ENCODE data around the gene HIBCH.
"Not testable (repeated sequence)": the region's sequence is repeated elsewhere in the genome, so short reads cannot be mapped to it uniquely, and the experiment has no call there.

HIBCH gene, protein sequence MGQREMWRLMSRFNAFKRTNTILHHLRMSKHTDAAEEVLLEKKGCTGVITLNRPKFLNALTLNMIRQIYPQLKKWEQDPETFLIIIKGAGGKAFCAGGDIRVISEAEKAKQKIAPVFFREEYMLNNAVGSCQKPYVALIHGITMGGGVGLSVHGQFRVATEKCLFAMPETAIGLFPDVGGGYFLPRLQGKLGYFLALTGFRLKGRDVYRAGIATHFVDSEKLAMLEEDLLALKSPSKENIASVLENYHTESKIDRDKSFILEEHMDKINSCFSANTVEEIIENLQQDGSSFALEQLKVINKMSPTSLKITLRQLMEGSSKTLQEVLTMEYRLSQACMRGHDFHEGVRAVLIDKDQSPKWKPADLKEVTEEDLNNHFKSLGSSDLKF

DNA sequence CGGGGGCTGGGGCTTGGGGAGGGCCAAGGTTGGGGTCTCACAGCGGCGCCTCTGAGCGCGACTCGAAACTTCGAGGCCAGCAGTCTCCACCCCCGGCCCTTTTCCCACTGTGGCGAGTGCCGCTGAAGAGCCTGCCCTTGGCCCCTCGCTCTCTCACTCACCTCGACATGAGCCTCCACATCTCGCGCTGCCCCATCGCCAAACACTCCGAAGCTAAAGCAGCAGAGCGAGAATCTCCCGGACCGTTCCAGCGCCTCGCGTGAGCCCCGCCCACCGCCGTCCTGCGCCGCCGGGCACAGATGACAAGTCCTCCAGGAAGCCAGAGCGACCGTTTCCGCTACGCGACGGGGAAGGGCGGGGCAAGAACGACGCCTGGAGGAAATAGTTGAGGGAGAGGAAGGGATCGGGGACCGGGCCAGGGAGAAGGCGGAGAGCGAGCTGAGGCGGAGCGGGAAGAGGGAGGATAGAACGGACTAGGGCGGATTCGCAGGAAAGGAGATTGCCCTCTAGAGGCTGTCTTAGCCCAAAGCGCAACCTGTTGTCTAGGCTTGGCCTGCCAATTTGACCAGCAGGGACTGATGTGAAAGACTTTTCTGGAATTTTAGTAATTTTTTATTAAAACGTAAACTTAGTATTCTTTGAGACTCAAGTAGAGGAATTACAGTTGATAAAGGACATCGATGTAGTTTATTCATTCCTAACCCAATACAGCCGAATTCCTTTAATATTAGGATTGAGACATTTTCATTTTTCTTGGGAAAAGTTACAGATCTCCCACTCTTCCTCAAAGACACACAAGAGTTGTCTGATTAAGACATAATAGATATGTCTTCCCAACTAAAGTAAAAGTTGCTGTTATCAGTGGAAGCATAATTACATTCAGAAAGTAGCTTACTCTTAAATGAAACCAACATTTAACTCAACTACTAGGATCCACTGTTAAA, at the start of gene HIBCH:
TSS of gene HIBCH (minus strand) at position 272 of the 944 bp plus-strand sequence. CDS start at position 196, 76 bp downstream.
- DNase-seq: peak; percentile 91

DNA sequence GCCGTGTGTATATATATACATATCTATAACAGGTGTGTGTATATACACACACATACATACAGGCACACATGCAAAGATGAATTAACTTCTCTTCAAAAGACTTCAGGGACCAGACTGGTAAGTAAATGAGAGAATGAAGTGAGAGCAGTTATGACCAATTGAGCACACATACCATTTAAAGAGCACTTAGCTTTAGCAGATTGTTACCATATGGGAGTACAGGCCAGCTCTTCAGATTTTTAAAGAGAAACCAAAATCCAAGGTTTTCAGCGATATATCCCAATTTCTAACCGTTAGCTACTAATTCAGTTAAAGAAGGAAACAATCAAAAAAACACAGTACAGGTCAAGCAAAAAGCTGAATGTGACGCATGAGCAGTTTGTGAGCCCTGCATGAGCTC, 47.5 kb upstream of the HIBCH start:
- no peak for DNase-seq

DNA sequence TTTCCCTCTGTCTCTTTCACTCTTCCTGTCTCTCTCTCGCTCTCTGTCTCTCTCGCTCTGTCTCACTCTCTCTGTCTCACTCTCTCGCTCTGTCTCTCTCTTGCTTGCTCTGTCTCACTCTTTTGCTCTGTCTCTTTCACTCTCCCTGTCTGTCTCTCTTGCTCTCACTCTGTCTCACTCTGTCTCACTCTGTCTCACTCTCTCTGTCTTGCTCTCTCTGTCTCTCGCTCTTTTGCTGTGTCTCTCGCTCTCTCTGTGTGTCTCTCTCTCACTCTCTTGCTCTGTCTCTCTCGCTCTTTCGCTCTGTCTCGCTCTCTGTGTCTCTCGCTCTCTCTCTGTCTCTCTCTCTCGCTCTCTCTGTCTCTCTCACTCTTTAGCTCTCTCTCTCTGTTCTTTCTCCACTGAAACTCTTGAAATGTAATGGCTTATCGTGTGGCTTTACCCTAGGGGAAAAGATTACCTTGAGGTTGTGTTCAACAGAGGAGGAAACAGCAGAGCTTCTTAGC, 46.7 kb upstream of the HIBCH start:
- no peak for DNase-seq

DNA sequence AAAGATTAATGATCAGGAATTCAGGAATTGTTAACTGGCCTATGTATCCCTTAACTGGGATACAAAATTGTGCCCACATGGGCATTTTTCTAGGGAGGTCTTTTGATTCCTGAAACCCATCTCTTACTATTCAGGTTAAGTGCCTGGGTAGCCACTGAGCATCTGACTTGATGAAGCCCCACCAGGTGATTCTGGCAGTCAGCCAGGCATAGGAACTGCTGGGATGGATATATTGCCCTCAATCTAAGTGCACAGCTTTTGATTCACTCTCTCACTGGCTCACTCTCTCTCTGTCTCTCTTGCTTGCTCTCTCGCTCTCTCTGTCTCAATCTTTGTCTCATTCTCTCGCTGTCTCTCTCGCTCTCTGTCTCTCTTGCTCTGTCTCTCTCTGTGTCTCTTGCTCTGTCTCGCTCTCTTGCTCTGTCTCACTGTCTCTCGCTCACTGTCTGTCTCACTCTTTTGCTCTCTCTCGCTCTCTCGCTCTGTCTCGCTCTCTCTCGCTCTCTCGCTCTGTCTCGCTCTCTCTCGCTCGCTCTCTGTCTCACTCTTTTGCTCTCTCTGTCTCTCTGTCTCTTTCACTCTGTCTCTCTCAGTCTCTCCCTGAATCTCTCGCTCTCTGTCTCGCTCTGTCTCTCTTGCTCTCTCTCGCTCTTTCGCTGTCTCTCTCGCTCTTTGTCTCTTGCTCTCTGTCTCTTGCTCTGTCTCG, 46.0 kb upstream of the HIBCH start:
- no peak for DNase-seq

DNA sequence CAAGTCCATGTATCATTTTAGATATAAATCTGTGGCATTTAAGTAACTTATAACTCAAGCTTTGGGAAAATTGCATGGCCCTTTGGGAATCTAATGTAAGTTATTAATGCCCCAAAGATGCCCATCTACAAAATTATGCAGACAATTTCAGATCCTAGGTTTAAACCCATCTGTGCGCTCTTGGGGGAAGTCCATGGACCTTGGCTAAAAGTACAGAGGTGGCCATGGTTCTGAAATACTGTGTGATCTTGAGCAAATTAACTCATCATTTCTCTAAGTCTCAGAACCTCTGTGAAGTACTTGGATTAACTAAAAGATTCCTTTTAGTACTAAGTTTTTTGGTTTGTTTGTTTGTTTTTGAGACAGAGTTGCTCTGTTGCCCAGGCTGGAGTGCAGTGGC, 43.3 kb upstream of the HIBCH start:
- no peak for DNase-seq

DNA sequence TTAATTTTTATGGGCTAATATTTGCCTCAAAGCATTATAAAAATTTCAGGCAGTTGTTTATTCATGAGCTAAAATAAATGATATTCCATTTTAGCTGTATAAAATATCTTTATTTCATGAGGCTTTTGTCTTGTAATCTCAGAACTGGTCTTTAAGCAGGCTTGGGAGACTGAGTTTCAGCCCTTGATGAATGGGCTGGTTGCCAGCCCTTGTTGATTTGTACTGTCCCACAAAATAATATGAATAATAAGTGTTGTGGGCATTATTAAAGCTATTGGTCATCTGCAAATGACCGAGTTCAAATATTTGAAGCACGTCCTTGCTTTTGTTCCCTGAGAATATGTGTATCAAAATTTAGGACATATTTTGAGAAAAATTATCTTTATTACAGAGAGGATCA, 41.9 kb upstream of the HIBCH start:
- DNase-seq: no peak

DNA sequence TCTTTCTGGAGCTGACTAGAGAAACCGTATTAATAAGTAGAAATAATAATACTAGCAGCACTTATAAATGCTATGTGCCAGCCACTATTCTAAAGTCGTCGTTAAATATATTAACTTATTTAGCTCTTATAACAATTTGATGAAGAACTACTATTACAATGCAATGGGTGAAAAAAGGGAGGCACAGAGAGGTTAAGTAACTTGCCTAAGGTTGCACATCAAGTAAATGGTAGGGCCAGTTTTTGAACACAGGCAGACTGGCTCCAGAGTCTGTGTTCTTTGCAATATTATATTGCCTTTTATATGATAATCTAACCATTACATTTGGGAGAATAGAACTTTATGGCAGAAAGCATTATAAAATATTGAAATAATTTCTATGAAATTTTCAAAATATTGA, 41.3 kb upstream of the HIBCH start:
- DNase-seq: no peak

DNA sequence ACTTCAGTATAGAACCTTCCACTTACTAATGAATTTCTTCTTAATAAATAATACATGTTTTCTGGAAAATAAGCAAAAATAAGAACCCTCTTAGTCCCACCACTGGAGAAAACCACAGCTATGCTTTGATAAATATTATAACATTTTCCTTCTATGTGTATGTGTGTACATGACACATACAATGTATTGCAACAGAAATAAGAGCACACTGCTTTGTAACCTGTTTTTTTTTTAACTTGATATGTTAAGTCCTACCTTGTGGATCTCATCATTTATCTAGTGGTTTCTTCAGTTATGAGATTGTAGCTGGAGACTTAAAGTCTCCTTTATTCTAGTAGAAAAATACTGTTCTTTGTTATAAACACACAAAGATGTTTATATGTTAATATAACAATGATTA, 40.9 kb upstream of the HIBCH start:
- no peak for DNase-seq

DNA sequence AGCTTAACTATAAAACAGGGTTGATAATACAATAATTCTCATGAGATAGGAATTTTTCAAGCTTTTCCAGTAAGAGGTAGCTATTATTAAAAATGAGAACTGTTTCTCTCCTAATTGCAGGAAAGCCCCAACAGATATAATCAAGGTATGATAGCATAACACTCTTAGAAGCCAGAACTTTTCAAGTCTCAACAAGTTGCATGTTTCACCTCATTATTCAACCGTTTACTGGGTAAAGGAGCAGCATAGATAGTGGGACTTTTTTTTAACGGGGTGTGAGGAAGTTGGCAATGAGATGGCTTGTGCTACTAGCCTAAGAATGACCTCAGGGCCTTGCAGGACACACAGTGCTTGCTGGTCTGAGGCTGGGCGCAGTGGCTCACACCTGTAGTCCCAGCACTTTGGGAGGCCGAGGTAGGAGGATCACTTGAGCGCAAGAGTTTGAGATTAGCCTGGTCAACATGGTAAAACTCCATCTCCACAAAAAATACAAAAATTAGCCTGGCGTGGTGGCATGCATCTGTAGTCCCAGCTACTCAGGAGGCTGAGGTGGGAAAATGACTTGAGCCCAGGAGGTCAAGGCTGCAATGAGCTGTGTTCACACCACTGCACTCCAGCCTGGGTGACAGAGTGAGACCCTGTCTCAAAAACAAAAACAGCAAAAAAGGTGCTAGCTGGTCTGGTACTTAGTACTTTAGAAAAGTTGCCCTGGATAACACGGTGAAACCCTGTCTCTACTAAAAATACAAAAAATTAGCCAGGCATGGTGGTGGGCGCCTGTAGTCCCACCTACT, 39.2 kb upstream of the HIBCH start:
- not testable (repeated sequence) for DNase-seq

DNA sequence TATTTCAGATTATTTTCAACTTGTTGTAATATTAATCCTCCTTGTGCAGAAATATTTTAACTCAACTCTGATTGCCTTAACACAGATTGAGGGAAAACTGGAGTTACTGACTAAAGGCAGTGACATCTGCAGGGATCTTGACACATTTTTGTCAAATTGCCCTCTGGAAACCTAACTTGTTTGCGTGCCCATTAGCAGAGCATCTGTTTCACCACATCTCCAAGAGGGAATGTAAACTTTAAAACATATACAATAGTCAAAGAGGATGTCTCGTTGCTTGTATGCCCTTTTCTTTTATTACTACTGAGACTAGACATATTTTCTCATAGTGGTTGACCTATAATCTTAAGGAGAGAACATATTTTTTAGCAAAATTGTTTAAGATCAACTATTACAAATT, 38.0 kb upstream of the HIBCH start:
- DNase-seq: no peak

DNA sequence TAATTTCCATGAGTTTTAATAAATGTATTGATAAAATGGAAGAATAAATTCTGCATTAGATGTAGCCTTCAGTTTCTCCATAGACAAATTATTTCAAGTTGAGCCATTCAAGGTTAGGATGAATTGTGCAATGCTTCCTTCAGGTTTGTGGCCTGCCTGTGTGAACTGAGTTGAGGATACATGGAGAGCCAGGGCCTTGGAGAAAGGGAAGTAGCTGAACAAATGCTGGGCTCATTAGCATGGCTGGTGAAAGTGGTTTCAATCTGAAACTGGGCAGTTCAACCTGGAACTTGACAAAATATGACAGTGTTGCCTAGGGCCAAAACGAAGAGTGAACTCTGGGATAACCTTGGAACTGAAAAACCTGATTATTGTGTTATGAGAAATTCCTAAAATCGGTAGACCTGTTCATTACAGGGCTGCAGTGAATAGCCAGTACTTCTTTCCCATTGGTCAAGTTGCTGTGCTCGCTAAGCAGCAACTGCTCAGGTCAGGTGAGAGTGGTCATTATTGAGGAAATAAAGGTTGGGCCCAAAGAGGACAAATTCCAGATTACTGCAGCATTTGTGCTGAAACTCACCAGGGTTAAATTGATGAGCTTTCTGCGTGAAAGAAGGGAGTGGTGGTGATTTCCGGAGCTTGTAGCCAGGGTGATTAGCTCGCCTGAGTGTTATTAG, 36.5 kb upstream of the HIBCH start:
- no peak for DNase-seq

DNA sequence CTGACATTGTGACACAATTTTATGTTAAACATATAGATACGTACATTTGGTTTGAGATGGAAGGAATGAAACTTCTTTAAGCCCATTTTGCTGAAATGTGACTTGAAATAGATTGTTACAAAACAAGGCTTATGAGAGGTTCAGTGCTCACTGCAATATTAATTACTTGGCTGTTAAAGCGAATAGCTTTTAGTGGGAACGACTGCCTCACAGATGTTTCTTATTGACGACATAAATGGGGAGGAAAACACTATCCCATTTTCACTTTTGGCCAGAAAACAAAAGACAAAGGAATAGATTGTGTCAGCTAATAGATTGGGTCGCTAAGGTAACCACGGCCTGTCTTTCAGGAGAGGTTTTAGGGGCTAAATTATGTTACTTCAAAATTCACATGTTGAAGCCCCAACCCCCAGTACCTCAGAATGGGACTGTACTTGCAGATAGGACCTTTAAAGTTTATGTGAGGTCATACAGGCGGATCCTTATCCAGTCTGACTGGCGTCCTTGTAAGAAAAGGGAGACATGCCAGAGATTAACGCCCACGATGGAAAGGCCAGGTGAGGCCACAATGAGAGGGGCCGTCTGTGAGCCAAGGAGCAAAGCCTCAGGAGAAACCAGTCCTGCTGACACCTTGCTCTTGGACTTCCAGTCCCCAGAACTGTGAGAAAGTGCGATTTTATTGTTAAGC, 34.5 kb upstream of the HIBCH start:
- DNase-seq: no peak

DNA sequence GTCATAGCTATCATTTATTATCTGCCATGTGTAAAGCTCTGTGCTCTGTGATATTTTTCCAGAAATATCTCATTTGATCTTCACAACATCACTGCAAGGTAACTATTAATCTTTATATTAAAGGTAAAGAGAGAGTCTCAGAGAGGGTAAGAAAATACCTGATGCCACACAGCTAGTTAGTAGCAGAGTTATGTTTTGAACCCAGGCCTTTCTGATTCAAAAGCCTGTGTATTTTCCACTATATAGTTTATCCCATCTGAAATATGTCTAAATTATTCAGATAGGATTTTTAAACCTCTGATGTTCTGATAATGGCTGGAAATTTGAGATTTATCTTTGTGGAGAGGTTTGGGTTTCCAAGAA, 33.9 kb upstream of the HIBCH start:
- no peak for DNase-seq

DNA sequence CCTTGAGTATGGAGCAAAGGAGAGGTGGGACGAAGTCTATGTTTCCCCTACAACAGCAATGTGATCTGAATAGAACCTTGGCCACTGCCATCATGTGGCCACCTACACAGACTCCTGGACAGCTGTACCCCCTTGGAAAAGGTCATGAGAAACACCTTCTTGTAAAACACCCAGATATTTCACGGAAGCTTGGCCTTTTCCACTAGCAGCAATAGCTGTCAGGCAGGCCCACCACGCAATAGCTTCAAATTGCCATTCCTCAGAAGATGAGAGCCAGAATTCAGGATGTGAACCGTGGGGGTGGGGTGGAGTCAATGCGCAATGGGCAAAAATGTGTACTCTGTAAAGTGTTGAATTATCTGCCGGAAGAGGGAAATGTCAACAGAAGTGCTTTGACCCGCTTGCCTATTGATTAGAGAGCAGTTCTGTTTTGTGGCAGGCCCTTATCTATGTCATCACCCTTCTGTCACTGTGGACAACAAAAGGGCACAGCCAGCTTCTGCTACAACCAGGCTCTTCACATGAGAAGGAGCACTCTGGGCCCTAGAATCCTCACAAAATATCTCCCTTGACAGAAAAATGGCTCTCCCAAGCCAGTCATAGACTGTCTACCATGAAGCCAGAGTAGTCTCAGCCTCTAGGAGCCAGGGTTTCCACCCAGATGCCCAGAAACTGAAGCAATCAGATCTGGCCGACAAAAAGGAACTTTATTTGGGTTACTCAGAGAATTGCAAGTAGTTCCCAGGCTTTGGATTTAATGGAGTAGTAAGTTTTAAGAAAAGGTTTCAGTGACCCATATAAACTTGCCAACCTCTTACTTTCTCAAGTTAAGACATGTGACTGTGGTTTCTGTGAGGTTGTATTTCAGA, 33.3 kb upstream of the HIBCH start:
- no peak for DNase-seq

DNA sequence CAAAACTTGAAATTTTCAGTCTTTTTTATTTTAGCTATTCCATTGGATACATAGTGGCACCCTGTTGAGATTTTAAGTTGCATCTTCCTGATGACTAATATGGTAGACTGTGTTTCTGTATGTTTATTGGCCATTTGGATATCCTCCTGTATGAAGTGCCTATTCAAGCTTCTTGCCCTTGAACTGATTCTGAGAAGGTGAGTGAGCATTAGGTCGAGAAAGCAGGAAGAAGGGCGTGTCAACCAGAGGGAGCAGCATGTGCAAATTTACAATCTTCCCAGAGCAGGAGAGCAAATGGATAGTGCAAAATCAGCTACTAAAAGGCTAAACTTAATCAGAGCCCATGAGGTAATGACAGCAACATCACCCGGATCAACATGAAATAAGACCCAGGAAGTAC, 32.3 kb upstream of the HIBCH start:
- DNase-seq: no peak

DNA sequence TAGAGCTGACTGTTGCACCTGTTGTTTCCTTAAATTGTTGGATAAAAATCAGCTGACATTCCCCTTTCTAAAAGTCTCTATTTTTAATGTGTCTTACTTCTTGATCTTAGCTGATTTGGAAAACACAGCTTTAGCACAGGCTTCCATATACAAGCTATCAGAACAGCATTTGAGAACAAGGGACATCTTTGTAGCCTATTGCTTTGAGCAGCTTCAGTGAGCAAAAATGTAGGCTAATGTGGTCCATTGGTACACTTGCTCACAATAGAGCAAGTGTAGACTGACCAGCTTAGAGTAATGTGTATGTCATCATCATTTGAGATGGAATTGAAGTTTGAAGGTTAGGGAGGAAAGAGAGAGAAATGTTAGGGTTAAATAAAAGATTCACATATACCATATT, 30.7 kb upstream of the HIBCH start:
- DNase-seq: no peak

DNA sequence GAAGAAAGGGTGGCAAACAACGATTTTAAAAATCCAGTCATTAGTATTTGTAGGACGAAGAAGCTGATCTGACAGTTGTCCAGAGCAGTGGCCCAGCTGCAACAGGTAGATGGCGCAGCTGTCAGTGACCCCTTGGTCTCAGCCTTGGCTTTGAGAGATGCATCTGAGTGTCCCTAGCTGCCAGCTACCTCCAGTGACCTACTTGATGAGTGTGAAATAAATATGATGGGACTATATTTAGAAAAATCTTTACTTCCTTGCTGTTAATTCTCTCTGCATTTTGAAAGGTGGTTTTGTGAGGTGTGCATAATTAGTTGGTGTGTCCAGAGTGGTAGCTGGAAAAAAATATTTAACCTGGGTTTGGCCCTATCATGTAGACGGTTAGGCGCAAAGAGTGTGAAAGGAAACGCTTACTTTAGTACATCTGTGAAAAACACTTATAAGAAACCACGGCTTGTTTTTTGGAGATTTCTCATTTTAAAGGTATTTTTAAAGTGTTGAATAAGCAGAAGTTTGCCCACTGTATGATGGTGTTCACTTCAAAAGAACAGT, 24.7 kb upstream of the HIBCH start:
- no peak for DNase-seq

DNA sequence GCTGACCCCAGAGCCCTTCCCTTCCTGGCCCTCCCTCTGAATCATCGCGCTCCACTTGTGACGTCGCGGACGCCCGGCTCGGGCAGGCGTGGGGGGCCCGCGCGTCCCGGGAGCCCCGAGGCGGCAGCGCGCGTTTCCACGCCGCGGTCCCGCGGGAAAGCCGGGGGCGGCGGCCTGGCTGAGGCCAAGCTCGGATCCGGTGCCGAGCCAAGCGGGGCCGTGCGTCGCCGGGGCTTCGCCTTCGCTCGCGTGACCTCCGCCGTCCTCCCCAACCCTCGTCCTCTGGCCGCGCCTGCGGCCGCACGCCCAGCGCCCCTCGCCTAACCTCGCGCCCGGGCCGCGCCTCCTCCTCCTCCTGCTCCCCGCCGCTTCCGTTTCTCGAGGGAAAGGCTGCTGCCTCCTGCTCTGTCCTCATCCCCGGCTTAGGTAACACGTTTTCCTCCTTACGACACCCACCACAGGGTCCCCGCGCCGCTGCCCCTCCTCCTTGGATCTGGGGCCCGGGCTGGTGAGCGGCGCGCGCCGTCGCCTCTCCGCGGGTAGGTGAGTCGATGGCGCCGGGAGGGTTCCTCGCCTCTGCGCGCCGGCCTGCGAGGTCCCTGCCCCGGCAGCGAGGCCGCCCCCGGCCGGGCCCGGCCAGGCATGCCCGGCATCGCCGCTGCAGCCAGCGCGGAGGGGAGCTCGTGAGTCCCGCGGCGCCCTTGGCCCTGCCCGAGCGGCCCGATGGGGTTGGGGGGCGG, 24.1 kb upstream of the HIBCH start, which contains the start of gene INPP1:
TSS of gene INPP1 (plus strand) at position 54 of the 740 bp plus-strand sequence. CDS start 16,514 bp downstream, outside the sequence.
- DNase-seq: no peak

DNA sequence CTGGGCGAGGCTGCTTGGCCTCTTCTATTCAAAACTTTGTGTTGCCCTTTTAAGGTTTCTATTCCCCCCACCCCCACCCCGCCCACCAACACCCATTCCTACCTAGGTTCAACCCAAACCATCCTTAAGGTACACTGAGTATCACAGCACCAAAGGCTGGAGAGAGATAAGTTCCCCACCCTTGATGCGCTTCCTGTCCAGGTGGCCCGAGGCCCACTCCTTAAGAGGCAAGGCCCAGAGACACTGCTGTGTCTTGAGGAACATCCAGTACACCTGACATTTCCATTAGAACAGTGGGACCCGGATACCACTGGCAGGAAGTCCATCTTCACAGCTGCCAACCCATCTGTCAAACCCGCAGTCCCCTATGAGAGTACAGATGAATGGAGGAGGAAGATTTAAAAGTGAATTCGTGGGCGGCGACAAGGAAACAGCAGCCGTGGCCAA, 23.5 kb upstream of the HIBCH start:
- DNase-seq: no peak
